Mesothelial cell of epicardium (in vitro differentiated cells): ENCODE data around the gene RBMX2. TPM values are rescaled to one million over a fixed set of nuclear protein-coding genes. Genes with fewer than 3 reads are reported as not detected.
"Not testable (repeated sequence)": the region's sequence is repeated elsewhere in the genome, so short reads cannot be mapped to it uniquely, and the experiment has no call there.

Experiments used
- DNase-seq, 2 experiments: peaks; one replicate each; pipeline ENCODE4 v3.0.0; 2021; ENCODE audit warnings: low spot score in 2 of 2; ENCODE audit not compliant: unreplicated experiment in 2 of 2
- H3K27ac Mint-ChIP-seq: 2 replicates; pipeline ENCODE4 v1.8.0; 2021; ENCODE audit warnings: mixed read lengths
- H3K27me3 Mint-ChIP-seq: 2 replicates; pipeline ENCODE4 v1.8.0; 2021; ENCODE audit warnings: low read depth, mixed read lengths
- H3K36me3 Mint-ChIP-seq: 2 replicates; pipeline ENCODE4 v1.8.0; 2021; ENCODE audit warnings: mixed read lengths
- H3K4me1 Mint-ChIP-seq: 2 replicates; pipeline ENCODE4 v1.8.0; 2021; ENCODE audit warnings: mixed read lengths
- H3K4me3 Mint-ChIP-seq: 2 replicates; pipeline ENCODE4 v1.8.0; 2021; ENCODE audit warnings: mild to moderate bottlenecking, moderate library complexity, mixed read lengths
- H3K9me3 Mint-ChIP-seq: 2 replicates; pipeline ENCODE4 v1.8.0; 2021; ENCODE audit warnings: mixed read lengths
- CTCF ChIP-seq: fragments of 200-600 bp; sonication (generic); IDR thresholded peaks from one replicate; pipeline ENCODE4 v1.5.0; 2021; ENCODE audit warnings: antibody characterized with exemption; ENCODE audit not compliant: unreplicated experiment
- total RNA-seq: library from RNA; stranded (reverse); gene quantifications from 3 replicates; pipeline ENCODE4 v1.2.1, GENCODE V29; 2021

The RBMX2 gene
- total RNA-seq: 22.8 to 25.1 TPM (median 24.8 TPM) in 3 replicates

GRCh38 chrX:130401415-130402207, at the start of gene RBMX2:
Gene RBMX2, plus strand, starts transcription at chrX:130401987. Its CDS starts 46 bp downstream, at chrX:130402033.
- peak within 1 kb of the TSS; percentile 93 for H3K27ac Mint-ChIP-seq
- peaks cover 25% of the 10 kb centered on the region for H3K27me3 Mint-ChIP-seq
- peaks cover 7% of the 10 kb centered on the region for H3K4me1 Mint-ChIP-seq
- TF ChIP-seq CTCF: no peak
- H3K9me3 Mint-ChIP-seq: peaks cover 4% of the 10 kb centered on the region
- H3K4me3 Mint-ChIP-seq: peak within 1 kb of the TSS; percentile 83
- DNase-seq: peak; percentile 50 to 73
- H3K36me3 Mint-ChIP-seq: peaks cover 10% of the 10 kb centered on the region

- not testable (repeated sequence) for DNase-seq, H3K27ac Mint-ChIP-seq, H3K4me3 Mint-ChIP-seq, H3K4me1 Mint-ChIP-seq, H3K27me3 Mint-ChIP-seq
- Mint-ChIP-seq H3K36me3 (peaks cover 16% of the 10 kb centered on the region), H3K9me3 (peaks cover 23% of the 10 kb centered on the region)
Measured at GRCh38 chrX:130352050-130352449, 49.7 kb upstream of the RBMX2 start.

- H3K9me3 Mint-ChIP-seq: peaks cover 9% of the 10 kb centered on the region
- H3K4me1 Mint-ChIP-seq: no peaks in the 10 kb centered on the region
- no peaks in the 10 kb centered on the region for H3K27me3 Mint-ChIP-seq
- DNase-seq: no peak
- no peak overlapping the region for H3K4me3 Mint-ChIP-seq
- no peak overlapping the region for H3K27ac Mint-ChIP-seq
- TF ChIP-seq CTCF: no peak
- peaks cover 4% of the 10 kb centered on the region for H3K36me3 Mint-ChIP-seq
Measured at GRCh38 chrX:130376077-130376476, 25.7 kb upstream of the RBMX2 start.

- DNase-seq: no peak
- H3K36me3 Mint-ChIP-seq: no peaks in the 10 kb centered on the region
- H3K4me3 Mint-ChIP-seq: no peak overlapping the region
- no peaks in the 10 kb centered on the region for H3K4me1 Mint-ChIP-seq
- TF ChIP-seq CTCF: no peak
- no peak overlapping the region for H3K27ac Mint-ChIP-seq
- peaks cover 6% of the 10 kb centered on the region for H3K27me3 Mint-ChIP-seq
- H3K9me3 Mint-ChIP-seq: peaks cover 8% of the 10 kb centered on the region
Measured at GRCh38 chrX:130378024-130378669, 23.6 kb upstream of the RBMX2 start.

GRCh38 chrX:130385520-130385919, 16.3 kb upstream of the RBMX2 start, which contains the start of gene GPR119:
Gene GPR119, minus strand, starts transcription at chrX:130385674. Its CDS starts 227 bp downstream, at chrX:130385447.
- DNase-seq: no peak
- Mint-ChIP-seq H3K27me3 (peaks cover 24% of the 10 kb centered on the region), H3K4me3 (no peak within 1 kb of the TSS), H3K9me3 (peaks cover 17% of the 10 kb centered on the region), H3K4me1 (no peaks in the 10 kb centered on the region), H3K27ac (no peak within 1 kb of the TSS), H3K36me3 (no peaks in the 10 kb centered on the region)
- no peak for TF ChIP-seq CTCF

- no peak for TF ChIP-seq CTCF
- Mint-ChIP-seq H3K27ac (no peak overlapping the region), H3K36me3 (no peaks in the 10 kb centered on the region), H3K4me1 (no peaks in the 10 kb centered on the region), H3K27me3 (peaks cover 26% of the 10 kb centered on the region), H3K4me3 (no peak overlapping the region), H3K9me3 (peaks cover 16% of the 10 kb centered on the region)
- no peak for DNase-seq
Measured at GRCh38 chrX:130386408-130386808, 15.4 kb upstream of the RBMX2 start.
